ENCODE results near the gene WIPF1.

DNA sequence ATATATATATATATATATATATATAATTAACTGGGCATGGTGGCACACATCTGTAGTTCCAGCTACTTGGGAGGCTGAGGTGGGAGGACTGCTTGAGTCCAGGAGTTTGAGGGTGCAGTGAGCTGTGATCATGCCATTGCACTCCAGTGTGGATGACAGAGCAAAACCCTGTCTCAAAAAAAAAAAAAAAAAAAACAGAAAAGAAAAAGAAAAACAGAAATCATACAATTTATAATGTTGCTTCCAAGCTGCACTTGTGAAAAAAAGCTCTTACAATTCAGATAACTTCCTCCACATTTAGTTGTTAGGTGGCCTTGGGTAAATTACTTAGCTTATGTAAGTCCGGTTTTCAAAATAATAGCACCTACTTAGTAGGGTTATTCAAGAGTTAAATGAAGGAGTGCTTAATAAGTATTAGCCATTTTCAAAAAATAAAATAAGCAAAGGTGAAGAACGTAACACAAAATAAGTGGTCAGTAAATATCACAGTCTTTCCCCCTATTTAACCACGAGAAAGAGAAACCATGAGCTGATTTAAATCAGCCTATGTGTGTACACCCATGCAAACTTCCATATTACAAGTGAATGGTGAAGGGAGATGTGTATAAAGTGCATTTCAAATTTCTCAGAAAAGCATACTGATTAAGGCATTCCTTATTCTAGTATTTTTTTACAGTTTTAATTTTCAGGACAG, 2.3 kb downstream of the WIPF1 start:
- no peak for TF ChIP-seq CTCF (IDR thresholded peaks at IDR 0.05)
- no peak for TF ChIP-seq POLR2AphosphoS5 (IDR thresholded peaks at IDR 0.05)
- no peak for TF ChIP-seq POLR2A (IDR thresholded peaks at IDR 0.05)
- no peak for TF ChIP-seq EP300 (IDR thresholded peaks at IDR 0.05)
